AG04450 (cell line): ENCODE results near the gene RBM19. TPM values are rescaled to one million over a fixed set of nuclear protein-coding genes. Genes with fewer than 3 reads are reported as not detected.

Experiments used
- CTCF ChIA-PET: fragments of 300-600, 350-600 bp; formaldehyde crosslinking; extraction: SDS; loops from one replicate; lab custom pipeline; 2022; ENCODE audit warnings: antibody characterized with exemption, inconsistent platforms; lab: Charles Lee
- POLR2A ChIA-PET: fragments of 350-600 bp; formaldehyde crosslinking; extraction: SDS; loops from one replicate; lab custom pipeline; 2021; ENCODE audit warnings: antibody characterized with exemption, inconsistent platforms; lab: Yijun Ruan, JAX
- DNase-seq: peaks from one replicate; pipeline ENCODE4 v3.0.0-alpha.2; 2011; ENCODE audit warnings: low read depth, low spot score
- H3K27ac ChIP-seq: one replicate; pipeline ENCODE4 v1.5.1; 2012; ENCODE audit warnings: low read depth, low read length, control low read depth
- H3K27me3 ChIP-seq: one replicate; pipeline ENCODE4 v1.6.0; 2012; ENCODE audit warnings: low read length; ENCODE audit not compliant: control insufficient read depth, insufficient read depth
- H3K4me3 ChIP-seq: 2 replicates; pipeline ENCODE4 v1.5.1; 2011; ENCODE audit warnings: mild to moderate bottlenecking, low read depth, low read length, control low read depth
- H3K9me3 ChIP-seq: 2 replicates; pipeline ENCODE4 v1.5.1; 2012; ENCODE audit warnings: low read length; ENCODE audit not compliant: control insufficient read depth, insufficient read depth
- polyA plus RNA-seq: library from polyadenylated mRNA; depleted of rRNA; stranded (reverse); fragments of >200 nt; gene quantifications from 2 replicates; pipeline ENCODE4 v1.2.3, GENCODE V29; 2011
- TF ChIP-seq, protein P1 (sequence below): IDR thresholded peaks from 2 replicates; pipeline ENCODE4 v1.5.1; 2011; ENCODE audit warnings: low read depth, low read length, control low read depth, inconsistent platforms

RBM19 gene
- polyA plus RNA-seq, 1 experiment, result 10.6 TPM

DNA sequence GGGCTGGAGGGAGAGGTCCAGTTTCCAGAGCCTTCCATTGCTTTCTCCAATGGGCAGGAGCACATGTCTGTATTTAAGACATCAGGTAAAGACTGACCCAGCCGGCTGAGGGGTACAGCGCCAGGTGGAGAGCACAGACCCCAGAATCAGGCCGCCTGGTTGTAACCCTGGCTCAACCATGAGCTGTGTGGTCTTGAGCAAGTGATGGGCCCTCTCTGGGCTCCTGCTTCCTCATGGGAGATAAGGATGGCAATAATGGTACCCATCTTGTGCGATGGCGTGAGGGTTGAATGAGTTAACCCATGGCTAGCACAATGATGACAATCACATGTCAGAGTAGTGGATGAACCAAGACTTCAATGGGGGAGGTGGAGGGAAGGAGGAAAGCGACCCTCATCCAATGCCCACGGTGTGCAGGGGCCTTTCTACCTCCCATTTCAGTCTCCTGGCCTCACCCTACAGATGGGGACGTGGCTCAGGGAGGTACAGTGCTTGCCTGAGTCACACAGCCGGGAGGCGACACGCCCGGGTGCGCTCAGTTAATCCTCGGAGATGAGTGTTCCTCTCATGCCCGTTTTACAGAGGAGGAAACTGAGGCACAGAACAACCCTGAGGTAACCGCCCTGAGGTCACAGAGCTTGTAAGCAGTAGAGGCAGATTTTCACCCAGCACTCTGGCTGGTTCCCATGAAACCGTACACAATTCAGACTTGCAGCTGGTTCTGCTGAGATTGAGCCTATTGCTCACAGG is 163.9 kb downstream of the RBM19 start:
- Histone ChIP-seq H3K4me3 (no peak overlapping the region), H3K27me3 (no peaks in the 10 kb centered on the region), H3K9me3 (no peaks in the 10 kb centered on the region), H3K27ac (no peak overlapping the region)
- no peak for DNase-seq
- TF ChIP-seq, protein P1, sequence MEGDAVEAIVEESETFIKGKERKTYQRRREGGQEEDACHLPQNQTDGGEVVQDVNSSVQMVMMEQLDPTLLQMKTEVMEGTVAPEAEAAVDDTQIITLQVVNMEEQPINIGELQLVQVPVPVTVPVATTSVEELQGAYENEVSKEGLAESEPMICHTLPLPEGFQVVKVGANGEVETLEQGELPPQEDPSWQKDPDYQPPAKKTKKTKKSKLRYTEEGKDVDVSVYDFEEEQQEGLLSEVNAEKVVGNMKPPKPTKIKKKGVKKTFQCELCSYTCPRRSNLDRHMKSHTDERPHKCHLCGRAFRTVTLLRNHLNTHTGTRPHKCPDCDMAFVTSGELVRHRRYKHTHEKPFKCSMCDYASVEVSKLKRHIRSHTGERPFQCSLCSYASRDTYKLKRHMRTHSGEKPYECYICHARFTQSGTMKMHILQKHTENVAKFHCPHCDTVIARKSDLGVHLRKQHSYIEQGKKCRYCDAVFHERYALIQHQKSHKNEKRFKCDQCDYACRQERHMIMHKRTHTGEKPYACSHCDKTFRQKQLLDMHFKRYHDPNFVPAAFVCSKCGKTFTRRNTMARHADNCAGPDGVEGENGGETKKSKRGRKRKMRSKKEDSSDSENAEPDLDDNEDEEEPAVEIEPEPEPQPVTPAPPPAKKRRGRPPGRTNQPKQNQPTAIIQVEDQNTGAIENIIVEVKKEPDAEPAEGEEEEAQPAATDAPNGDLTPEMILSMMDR, result no peak
- ChIA-PET CTCF (interaction anchor here (1.1 kb wide), 1 partner anchor 377 kb away, joined by 3 read pairs; no protein-coding TSS in a partner anchor), POLR2A (no interaction called here)

DNA sequence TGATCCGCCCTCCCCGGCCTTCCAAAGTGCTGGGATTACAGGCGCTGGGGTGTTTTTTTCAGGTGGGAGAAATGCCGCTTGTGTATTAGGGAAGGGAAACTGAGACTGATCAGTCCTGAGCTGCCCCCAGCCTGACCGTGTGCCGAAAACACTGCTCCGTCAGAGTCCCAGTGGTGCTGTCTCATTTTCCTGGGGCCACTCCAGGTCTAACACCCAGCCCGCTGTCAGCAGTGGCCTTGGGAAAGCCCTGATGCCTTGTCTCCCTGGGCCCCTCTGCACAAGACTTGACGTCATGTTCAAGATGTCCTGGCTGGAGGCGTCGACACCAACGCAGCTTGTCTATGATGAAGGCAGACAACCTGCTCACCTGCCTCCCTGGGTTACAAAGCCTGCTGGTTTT is 165.9 kb downstream of the RBM19 start:
- H3K9me3 ChIP-seq, result no peaks in the 10 kb centered on the region

DNA sequence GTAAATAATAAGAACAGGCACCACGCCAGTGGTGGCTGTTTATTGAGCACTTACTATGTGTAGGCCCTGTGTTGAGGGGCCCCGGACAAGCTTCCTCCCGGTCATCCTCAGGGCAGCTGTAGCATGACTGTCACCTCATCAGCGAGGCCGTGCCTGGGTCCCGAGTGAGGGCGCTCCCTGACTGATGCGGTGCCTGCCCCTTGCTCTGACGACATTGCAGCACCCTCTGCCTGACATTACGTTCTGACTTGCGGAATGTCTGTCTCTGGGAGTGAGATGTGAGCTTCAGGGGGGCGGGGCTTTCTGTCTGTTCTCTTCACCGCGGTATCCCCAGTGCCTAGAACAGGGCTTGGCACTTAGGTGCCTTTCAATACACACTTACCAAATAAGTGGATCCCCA is 167.6 kb downstream of the RBM19 start:
- DNase-seq, result no peak
- ChIA-PET CTCF (interaction anchor here (0.6 kb wide), 1 partner anchor 101 kb away, joined by 4 read pairs; no protein-coding TSS in a partner anchor), POLR2A (no interaction called here)
- Histone ChIP-seq H3K27me3 (peaks cover 27% of the 10 kb centered on the region), H3K9me3 (no peaks in the 10 kb centered on the region), H3K4me3 (no peak overlapping the region), H3K27ac (no peak overlapping the region)
- TF ChIP-seq, protein P1, result no peak

More for the DNA sequence above, 165.9 kb downstream of the RBM19 start:
- Histone ChIP-seq H3K27ac (no peak overlapping the region), H3K4me3 (no peak overlapping the region), H3K27me3 (peaks cover 15% of the 10 kb centered on the region)
- no peak for DNase-seq
- POLR2A ChIA-PET, result no interaction called here
- CTCF ChIA-PET, result interaction anchor here (1.1 kb wide), 1 partner anchor 26 kb away, joined by 5 read pairs; no protein-coding TSS in a partner anchor
- TF ChIP-seq, protein P1, result no peak

DNA sequence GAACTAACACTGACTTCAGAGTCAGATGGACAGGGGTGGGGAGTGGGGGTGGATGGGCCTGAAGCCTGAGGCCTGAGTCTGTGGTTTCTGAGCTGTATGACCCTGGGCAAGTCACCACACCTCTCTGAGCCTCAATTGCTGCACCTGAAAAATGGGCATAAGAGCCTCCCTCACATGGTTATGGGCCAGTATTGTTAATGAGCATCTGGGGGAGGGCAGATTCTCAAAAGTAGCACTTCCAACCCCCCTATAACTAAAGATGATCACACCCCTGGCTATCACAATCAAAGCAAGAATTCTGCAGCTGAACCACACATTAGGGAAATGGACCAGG is 168.6 kb downstream of the RBM19 start:
- ChIA-PET POLR2A (no interaction called here), CTCF (no interaction called here)
- Histone ChIP-seq H3K4me3 (no peak overlapping the region), H3K27me3 (peaks cover 27% of the 10 kb centered on the region), H3K9me3 (no peaks in the 10 kb centered on the region), H3K27ac (no peak overlapping the region)
- TF ChIP-seq, protein P1, result no peak
- no peak for DNase-seq

DNA sequence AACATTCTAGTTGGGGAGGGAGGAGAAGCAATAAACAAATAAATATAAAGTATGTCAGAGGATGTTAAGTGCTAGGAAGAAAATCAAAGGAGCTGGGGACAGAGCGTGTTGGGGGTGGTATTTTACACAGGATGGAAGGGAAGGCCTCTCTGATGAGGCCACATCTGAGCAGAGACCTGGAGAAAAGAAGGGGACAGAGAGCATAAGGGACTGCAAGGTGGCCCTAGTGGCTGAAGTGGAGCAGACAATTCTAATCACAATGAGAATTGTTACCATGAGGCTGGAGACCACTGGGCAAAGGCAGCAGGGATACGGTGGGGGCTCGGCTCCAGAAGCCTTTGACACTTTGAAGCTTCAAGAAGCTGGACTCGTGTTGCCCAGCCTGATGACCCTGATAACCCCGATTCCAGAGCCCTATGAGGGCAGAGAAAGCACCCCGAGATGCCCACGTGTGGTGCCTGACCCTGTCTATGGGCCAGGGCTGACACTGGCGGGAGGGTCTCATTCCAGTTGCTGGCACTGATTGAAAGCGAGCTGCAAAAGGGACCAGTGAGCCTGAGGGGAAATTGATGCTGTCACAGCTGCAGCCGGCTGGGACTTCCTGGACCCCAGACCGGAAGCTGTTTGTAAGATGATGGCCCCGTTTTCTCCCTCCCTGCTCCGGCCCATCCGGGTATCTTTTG is 169.1 kb downstream of the RBM19 start:
- no peaks in the 10 kb centered on the region for H3K9me3 ChIP-seq
- ChIA-PET CTCF (no interaction called here), POLR2A (no interaction called here)
- H3K27me3 ChIP-seq, result peaks cover 27% of the 10 kb centered on the region
- no peak overlapping the region for H3K4me3 ChIP-seq
- TF ChIP-seq, protein P1, result no peak
- H3K27ac ChIP-seq, result no peak overlapping the region
- no peak for DNase-seq
